SK-N-SH (cell line): Measurements from ENCODE around the gene RSPO4.

ENCODE experiments used
- CTCF ChIP-seq: fragments of 200-600 bp; sonication (generic); IDR thresholded peaks from 2 replicates; pipeline ENCODE4 v1.6.1; 2017; ENCODE audit warnings: antibody characterized with exemption, mild to moderate bottlenecking, moderate library complexity
- RAD21 ChIP-seq: IDR thresholded peaks from 2 replicates; pipeline ENCODE4 v1.6.1; 2012; ENCODE audit warnings: mild to moderate bottlenecking, low read length

GRCh38 chr20:967796-968742 lies 34.0 kb downstream of the RSPO4 start:
- TF ChIP-seq CTCF (no peak), RAD21 (no peak)
